ENCODE measurements around the gene PEX10.
"Not testable (repeated sequence)": the region's sequence is repeated elsewhere in the genome, so short reads cannot be mapped to it uniquely, and the experiment has no call there.

Gene PEX10

GRCh38 chr1:2442661-2443060, 30.3 kb upstream of the PEX10 start:
- no peak for DNase-seq

- no peak for DNase-seq
These were observed 29.4 kb upstream of the PEX10 start for GRCh38 chr1:2441746-2442145.

- DNase-seq, result not testable (repeated sequence)
These were observed 28.0 kb upstream of the PEX10 start for GRCh38 chr1:2440346-2440745.

GRCh38 chr1:2439369-2439768, 27.0 kb upstream of the PEX10 start:
- DNase-seq, result no peak

- no peak for DNase-seq
These were observed 26.3 kb upstream of the PEX10 start for GRCh38 chr1:2438641-2439040.

- DNase-seq, result no peak
These were observed 25.7 kb upstream of the PEX10 start for GRCh38 chr1:2438038-2438437.

GRCh38 chr1:2437617-2438016, 25.3 kb upstream of the PEX10 start:
- no peak for DNase-seq

- DNase-seq, result no peak
These were observed 24.5 kb upstream of the PEX10 start for GRCh38 chr1:2436876-2437275.

- DNase-seq, result no peak
These were observed 23.5 kb upstream of the PEX10 start for GRCh38 chr1:2435746-2436355.

GRCh38 chr1:2435091-2435490, 22.7 kb upstream of the PEX10 start:
- DNase-seq, result no peak

GRCh38 chr1:2433936-2434655, 21.7 kb upstream of the PEX10 start:
- DNase-seq, result no peak

- no peak for DNase-seq
These were observed 20.8 kb upstream of the PEX10 start for GRCh38 chr1:2433196-2433595.

- no peak for DNase-seq
These were observed 20.1 kb upstream of the PEX10 start for GRCh38 chr1:2432441-2432844.

- no peak for DNase-seq
These were observed 19.2 kb upstream of the PEX10 start for GRCh38 chr1:2431518-2431917.

GRCh38 chr1:2431103-2431502, 18.7 kb upstream of the PEX10 start:
- no peak for DNase-seq

GRCh38 chr1:2430592-2430973, 18.2 kb upstream of the PEX10 start:
- DNase-seq, result no peak

GRCh38 chr1:2429780-2430591, 17.6 kb upstream of the PEX10 start:
- no peak for DNase-seq

- DNase-seq, result no peak
These were observed 16.1 kb upstream of the PEX10 start for GRCh38 chr1:2428490-2428889.

GRCh38 chr1:2427976-2428375, 15.6 kb upstream of the PEX10 start:
- no peak for DNase-seq

- DNase-seq, result no peak
These were observed 14.7 kb upstream of the PEX10 start for GRCh38 chr1:2427051-2427450.

GRCh38 chr1:2426540-2426939, 14.2 kb upstream of the PEX10 start:
- no peak for DNase-seq

GRCh38 chr1:2425892-2426291, 13.5 kb upstream of the PEX10 start:
- no peak for DNase-seq

- no peak for DNase-seq
These were observed 10.2 kb upstream of the PEX10 start for GRCh38 chr1:2422523-2422922.

- DNase-seq, result no peak
These were observed 7.1 kb upstream of the PEX10 start for GRCh38 chr1:2419416-2419815.

All from kidney glomerular epithelial cell (primary cell).